NCI-H1930 (cell line): ENCODE results near the gene PRKCI.
"Not testable (repeated sequence)": the region's sequence is repeated elsewhere in the genome, so short reads cannot be mapped to it uniquely, and the experiment has no call there.

Source experiments
- DNase-seq, 2 experiments: peaks; one replicate each; lab custom pipeline; 2025; lab: John Stamatoyannopoulos, UW

The PRKCI gene

GRCh38 chr3:170290194-170290593, 68.0 kb downstream of the PRKCI start:
- DNase-seq: no peak

GRCh38 chr3:170295586-170295985, 73.4 kb downstream of the PRKCI start:
- DNase-seq: no peak

- DNase-seq: no peak
These were observed 74.5 kb downstream of the PRKCI start for GRCh38 chr3:170296703-170297102.

- no peak for DNase-seq
These were observed 79.2 kb downstream of the PRKCI start for GRCh38 chr3:170301405-170301804.

GRCh38 chr3:170302008-170302407, 79.8 kb downstream of the PRKCI start:
- DNase-seq: no peak

GRCh38 chr3:170306015-170306414, 83.8 kb downstream of the PRKCI start:
- DNase-seq: no peak

GRCh38 chr3:170307671-170308405, 85.6 kb downstream of the PRKCI start:
- DNase-seq: no peak

- DNase-seq: no peak
These were observed 86.8 kb downstream of the PRKCI start for GRCh38 chr3:170309046-170309445.

GRCh38 chr3:170317954-170318353, 95.7 kb downstream of the PRKCI start:
- DNase-seq: no peak

GRCh38 chr3:170320461-170321121, 98.4 kb downstream of the PRKCI start:
- no peak for DNase-seq

- DNase-seq: no peak
These were observed 99.3 kb downstream of the PRKCI start for GRCh38 chr3:170321321-170322034.

- no peak for DNase-seq
These were observed 100.5 kb downstream of the PRKCI start for GRCh38 chr3:170322566-170323269.

- DNase-seq: no peak
These were observed 101.1 kb downstream of the PRKCI start for GRCh38 chr3:170323331-170323730.

GRCh38 chr3:170324962-170325361, 102.7 kb downstream of the PRKCI start:
- no peak for DNase-seq

- DNase-seq: no peak
These were observed 105.0 kb downstream of the PRKCI start for GRCh38 chr3:170327040-170327808.

GRCh38 chr3:170327868-170328548, 105.8 kb downstream of the PRKCI start:
- not testable (repeated sequence) for DNase-seq

GRCh38 chr3:170330366-170330765, 108.1 kb downstream of the PRKCI start:
- no peak for DNase-seq

GRCh38 chr3:170331143-170331542, 108.9 kb downstream of the PRKCI start:
- DNase-seq: no peak

- DNase-seq: no peak
These were observed 115.2 kb downstream of the PRKCI start for GRCh38 chr3:170337420-170337819.

GRCh38 chr3:170338690-170339340, 116.6 kb downstream of the PRKCI start:
- DNase-seq: no peak
